PFSK-1 (cell line): ENCODE data around the gene C1orf52.

Source experiments
- FOXP2 ChIP-seq: optimal IDR thresholded peaks from 2 replicates; pipeline ENCODE3; 2011; ENCODE audit warnings: borderline replicate concordance, control low read depth, inconsistent platforms; ENCODE audit not compliant: insufficient read depth; ENCODE audit errors: extremely low read length, extremely low read depth
- POLR2AphosphoS5 ChIP-seq: IDR thresholded peaks from 2 replicates; pipeline ENCODE4 v1.6.1; 2012; ENCODE audit warnings: low read depth, mild to moderate bottlenecking, control low read depth, low read length, moderate library complexity
- SIN3A ChIP-seq: IDR thresholded peaks from 2 replicates; pipeline ENCODE4 v1.6.1; 2012; ENCODE audit warnings: mild to moderate bottlenecking, low read length, moderate library complexity, borderline replicate concordance; ENCODE audit not compliant: insufficient read depth
- TAF1 ChIP-seq: IDR thresholded peaks from 2 replicates; pipeline ENCODE4 v1.6.1; 2012; ENCODE audit warnings: low read length, control low read depth, borderline replicate concordance; ENCODE audit not compliant: insufficient read depth
- TF ChIP-seq, protein P1 (sequence below), 2 experiments: IDR thresholded peaks; 2 replicates each; pipeline versions ENCODE4 v1.6.1 to v1.8.0; 2011 to 2012; ENCODE audit warnings: low read depth in 2 of 2, low read length in 2 of 2, control low read depth in 1 of 2, inconsistent platforms in 1 of 2, mild to moderate bottlenecking in 1 of 2, moderate library complexity in 1 of 2; ENCODE audit not compliant: insufficient read depth in 1 of 2

The C1orf52 gene

DNA sequence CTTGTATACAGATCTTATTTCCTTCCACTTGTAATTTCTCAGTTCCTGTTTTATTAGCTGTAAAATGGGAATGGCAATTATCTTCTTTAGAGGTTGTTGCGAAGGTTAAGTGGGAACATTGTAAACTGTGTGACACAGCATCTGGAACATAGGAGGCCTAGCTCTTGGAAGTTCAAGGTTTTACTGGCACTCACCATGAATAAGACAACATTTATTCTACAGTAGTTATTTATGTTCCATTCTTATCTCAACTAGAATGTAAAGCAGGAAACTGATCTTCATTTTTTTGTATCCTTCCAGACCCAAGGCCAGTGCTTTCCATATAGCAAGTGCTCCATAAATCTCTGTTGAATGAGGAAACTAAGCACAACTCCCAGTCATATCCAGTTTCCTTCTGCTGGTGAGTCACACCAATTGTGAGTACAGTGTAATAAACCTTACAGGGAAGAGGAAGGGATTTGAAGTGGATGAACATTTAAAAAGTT is 15.5 kb upstream of the C1orf52 start:
- TF ChIP-seq POLR2AphosphoS5 (no peak; the same call in 1 of the 2 replicates), TAF1 (0 out of 2 replicates have a peak, but pooled peaks have one; percentile 38)

DNA sequence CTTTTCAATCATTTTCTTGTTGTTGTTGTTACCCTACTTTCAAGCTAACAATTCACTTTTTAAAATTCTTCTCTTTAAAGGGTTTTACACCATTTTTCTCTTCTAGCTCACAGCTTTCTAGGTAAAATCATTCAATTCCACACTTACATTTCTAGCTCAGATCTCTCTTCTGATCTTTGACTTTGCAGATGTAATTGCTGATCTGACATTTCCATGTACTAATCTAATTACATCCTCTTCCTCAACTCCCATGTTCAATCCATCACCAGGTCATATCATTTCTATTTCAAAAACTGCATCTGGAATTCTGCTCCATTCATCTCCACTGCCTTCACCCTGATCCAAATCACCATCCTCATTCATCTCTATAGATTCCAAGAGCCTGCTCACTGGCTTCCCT is 13.9 kb upstream of the C1orf52 start:
- TF ChIP-seq SIN3A (no peak), TAF1 (no peak), POLR2AphosphoS5 (no peak), FOXP2 (no peak)
- TF ChIP-seq, protein P1, sequence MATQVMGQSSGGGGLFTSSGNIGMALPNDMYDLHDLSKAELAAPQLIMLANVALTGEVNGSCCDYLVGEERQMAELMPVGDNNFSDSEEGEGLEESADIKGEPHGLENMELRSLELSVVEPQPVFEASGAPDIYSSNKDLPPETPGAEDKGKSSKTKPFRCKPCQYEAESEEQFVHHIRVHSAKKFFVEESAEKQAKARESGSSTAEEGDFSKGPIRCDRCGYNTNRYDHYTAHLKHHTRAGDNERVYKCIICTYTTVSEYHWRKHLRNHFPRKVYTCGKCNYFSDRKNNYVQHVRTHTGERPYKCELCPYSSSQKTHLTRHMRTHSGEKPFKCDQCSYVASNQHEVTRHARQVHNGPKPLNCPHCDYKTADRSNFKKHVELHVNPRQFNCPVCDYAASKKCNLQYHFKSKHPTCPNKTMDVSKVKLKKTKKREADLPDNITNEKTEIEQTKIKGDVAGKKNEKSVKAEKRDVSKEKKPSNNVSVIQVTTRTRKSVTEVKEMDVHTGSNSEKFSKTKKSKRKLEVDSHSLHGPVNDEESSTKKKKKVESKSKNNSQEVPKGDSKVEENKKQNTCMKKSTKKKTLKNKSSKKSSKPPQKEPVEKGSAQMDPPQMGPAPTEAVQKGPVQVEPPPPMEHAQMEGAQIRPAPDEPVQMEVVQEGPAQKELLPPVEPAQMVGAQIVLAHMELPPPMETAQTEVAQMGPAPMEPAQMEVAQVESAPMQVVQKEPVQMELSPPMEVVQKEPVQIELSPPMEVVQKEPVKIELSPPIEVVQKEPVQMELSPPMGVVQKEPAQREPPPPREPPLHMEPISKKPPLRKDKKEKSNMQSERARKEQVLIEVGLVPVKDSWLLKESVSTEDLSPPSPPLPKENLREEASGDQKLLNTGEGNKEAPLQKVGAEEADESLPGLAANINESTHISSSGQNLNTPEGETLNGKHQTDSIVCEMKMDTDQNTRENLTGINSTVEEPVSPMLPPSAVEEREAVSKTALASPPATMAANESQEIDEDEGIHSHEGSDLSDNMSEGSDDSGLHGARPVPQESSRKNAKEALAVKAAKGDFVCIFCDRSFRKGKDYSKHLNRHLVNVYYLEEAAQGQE (IDR thresholded peaks at IDR 0.05; ENCODE audit: insufficient read depth in 1 of 2, low read depth in 2 of 2, low read length in 2 of 2), result no peak

DNA sequence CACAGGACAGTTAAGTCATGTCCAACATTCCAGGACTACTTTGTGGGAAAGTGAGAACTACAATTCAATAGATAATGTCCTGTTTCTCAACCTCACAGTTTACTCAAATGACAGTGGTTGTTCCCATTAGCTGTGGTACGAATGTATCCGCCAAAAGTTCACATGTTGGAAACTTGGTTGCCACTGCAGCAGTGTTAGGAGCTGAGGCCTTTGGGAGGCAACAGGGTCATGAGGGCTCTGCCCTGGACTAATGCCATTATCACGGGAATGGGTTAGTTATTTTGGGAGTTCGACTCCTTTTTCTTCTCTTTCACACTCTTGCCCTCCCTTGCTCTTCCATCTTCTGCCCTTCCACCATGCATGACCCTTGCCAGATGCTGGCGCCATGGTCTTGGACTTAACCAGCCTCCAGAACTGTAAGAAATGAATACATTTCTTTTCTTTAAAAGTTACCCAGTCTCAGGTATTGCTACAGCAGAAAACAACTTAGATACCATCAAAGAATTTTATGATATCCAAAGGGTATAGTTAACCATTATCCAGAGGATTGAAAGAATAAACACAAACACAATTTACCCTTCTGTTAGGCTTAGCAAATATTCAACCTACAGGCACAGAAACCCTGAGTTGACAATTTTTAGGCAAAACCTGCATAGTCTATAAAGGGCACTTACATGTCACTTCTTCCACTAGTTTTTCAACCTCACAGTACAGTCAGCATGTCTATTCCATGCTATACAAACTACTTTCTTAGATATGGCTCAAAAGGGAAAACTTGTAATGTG is 9.5 kb upstream of the C1orf52 start:
- TF ChIP-seq FOXP2 (no peak), SIN3A (no peak), TAF1 (no peak), POLR2AphosphoS5 (no peak)
- TF ChIP-seq, protein P1 (IDR thresholded peaks at IDR 0.05; ENCODE audit: insufficient read depth in 1 of 2, low read depth in 2 of 2, low read length in 2 of 2), result no peak

DNA sequence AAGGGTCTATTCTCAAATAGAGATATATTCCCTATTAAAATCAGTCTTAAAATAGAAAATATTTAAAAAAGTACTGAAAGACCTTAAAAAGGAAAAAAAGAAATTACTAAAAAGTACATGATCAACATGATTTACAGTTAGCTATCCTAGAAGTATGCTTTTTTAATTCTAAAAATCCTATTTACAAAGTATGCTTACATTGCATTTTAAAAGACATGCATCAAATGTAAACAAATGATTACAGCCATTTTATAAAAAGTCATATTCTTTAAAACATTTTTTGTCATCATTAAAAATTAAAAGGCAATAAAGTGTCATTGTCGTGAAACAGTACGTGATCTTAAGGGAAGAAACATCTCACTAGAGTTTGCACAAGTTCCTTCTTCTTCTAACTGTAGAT is 7.9 kb upstream of the C1orf52 start:
- TF ChIP-seq POLR2AphosphoS5 (no peak), TAF1 (no peak), SIN3A (no peak), FOXP2 (no peak)
- TF ChIP-seq, protein P1 (IDR thresholded peaks at IDR 0.05; ENCODE audit: insufficient read depth in 1 of 2, low read depth in 2 of 2, low read length in 2 of 2), result no peak

DNA sequence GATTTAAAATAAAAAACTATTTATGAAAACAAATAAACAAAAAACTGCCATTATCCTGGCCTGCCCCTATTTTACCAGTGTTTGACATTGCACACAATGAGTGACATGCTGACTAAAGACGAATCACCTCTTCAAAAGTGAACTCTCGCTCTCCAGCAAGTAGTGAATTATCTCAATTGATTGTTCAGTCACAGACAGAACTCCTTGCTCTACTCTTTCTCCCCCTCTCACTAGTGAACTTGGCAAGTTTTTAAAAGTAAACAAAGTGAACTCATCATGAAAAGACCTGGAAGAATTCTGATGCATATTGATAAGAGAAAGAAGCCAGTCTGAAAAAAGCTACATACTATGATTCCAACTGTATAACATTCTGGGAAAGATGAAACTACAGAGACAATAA is 4.7 kb upstream of the C1orf52 start:
- TF ChIP-seq TAF1 (no peak), POLR2AphosphoS5 (no peak), FOXP2 (no peak), SIN3A (no peak)
- TF ChIP-seq, protein P1 (IDR thresholded peaks at IDR 0.05; ENCODE audit: insufficient read depth in 1 of 2, low read depth in 2 of 2, low read length in 2 of 2), result no peak
